GM12878 (cell line): Measurements from ENCODE around the gene ITM2C.
A peak's percentile ranks its signal among the peaks of the same experiment; 100 is the strongest.

Source experiments
- CHD4 ChIP-seq: fragments of 200-600 bp; sonication (generic); IDR thresholded peaks from 2 replicates; pipeline ENCODE4 v1.6.1; 2016; ENCODE audit warnings: mild to moderate bottlenecking
- EP300 ChIP-seq, 2 experiments: fragments of 150-350 bp in 1 of 2; IDR thresholded peaks; 2 replicates each; pipeline ENCODE4 v1.6.1; 2011 to 2012; ENCODE audit warnings: low read depth in 2 of 2, low read length in 2 of 2, borderline replicate concordance in 1 of 2, improper control_type of control experiment in 1 of 2, inconsistent platforms in 1 of 2; ENCODE audit not compliant: control insufficient read depth in 1 of 2
- NFYA ChIP-seq: IDR thresholded peaks from 2 replicates; pipeline ENCODE4 v1.6.1; 2011; ENCODE audit warnings: low read depth, mild to moderate bottlenecking, low read length, improper control_type of control experiment, borderline replicate concordance
- NFYB ChIP-seq: IDR thresholded peaks from 2 replicates; pipeline ENCODE4 v1.6.1; 2011; ENCODE audit warnings: low read depth, mild to moderate bottlenecking, low read length, improper control_type of control experiment, moderate library complexity; ENCODE audit not compliant: insufficient read depth
- POLR2A ChIP-seq: IDR thresholded peaks from 2 replicates; pipeline ENCODE4 v1.6.1; 2011; ENCODE audit warnings: low read depth, mild to moderate bottlenecking, low read length
- SMC3 ChIP-seq: IDR thresholded peaks from 2 replicates; pipeline ENCODE4 v1.6.1; 2011; ENCODE audit warnings: low read length, improper control_type of control experiment, borderline replicate concordance
- TF ChIP-seq, protein P1 (sequence below), 3 experiments: IDR thresholded peaks in 2 of 3; conservative IDR thresholded peaks in 1 of 3; 2 replicates each; pipeline ENCODE4 v1.5.1; 2011; ENCODE audit warnings: low read depth in 3 of 3, low read length in 3 of 3, mild to moderate bottlenecking in 3 of 3, control low read depth in 2 of 3, moderate library complexity in 2 of 3, inconsistent platforms in 1 of 3, mixed read lengths in 1 of 3; ENCODE audit not compliant: control insufficient read depth in 2 of 3, insufficient read depth in 1 of 3; ENCODE audit errors: extremely low read depth in 1 of 3
- TF ChIP-seq, protein P2 (sequence below): IDR thresholded peaks from 2 replicates; pipeline ENCODE4 v1.6.1; 2012; ENCODE audit warnings: low read depth, low read length, improper control_type of control experiment
- TF ChIP-seq, protein P3 (sequence below): IDR thresholded peaks from 2 replicates; pipeline ENCODE4 v1.6.1; 2011; ENCODE audit warnings: borderline replicate concordance, low read depth, mild to moderate bottlenecking, moderate library complexity, low read length; ENCODE audit not compliant: insufficient read depth, poor library complexity, severe bottlenecking
- TF ChIP-seq, protein P4 (sequence below): fragments of 450-650 bp; formaldehyde crosslinking; IDR thresholded peaks from 2 replicates; pipeline ENCODE4 v1.4.0; 2020; ENCODE audit warnings: mild to moderate bottlenecking, moderate library complexity

DNA sequence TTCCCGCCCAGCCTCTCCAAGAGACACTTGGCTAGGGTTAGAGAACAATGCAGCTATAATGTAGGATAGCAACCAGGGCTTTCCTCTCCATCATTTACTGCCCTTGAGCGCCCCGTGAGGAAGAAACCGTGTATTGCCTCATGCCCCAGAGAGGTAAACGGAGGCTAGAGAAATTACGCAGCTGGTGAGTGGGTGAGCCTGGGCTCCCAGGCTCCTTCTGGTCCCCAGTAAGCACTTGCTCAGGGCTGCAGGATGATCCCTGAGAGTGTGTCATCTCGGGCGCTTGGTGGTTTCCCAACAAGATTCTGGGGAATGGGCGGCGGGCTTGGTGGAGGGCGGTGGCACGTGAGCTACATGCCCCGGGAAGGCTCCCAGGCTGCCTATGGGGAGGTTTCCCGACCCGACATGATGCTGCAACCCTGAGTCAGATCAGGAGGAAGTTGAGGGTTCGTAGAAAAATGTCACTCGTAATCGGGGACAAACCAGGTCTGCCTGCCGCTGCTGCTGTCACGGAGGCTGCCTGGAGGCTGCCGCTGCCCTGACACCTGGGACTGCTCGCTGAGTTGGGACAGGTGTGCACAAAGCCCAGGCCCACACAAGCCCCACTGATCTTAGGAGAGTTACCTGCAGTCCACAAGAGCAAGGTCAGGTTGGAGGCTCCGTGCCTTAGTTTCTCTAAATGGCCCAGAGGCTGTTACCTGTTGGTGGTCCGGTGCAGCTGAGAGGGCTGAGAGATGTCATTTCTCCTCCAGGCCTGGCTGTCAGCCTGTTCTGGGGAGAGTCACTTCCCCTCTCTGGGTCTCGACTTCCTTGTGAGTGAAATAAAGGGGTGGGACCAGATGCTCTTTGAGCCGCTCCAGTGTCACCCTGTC, 60.0 kb downstream of the ITM2C start, which contains the start of gene GPR55:
- TF ChIP-seq, protein P1, sequence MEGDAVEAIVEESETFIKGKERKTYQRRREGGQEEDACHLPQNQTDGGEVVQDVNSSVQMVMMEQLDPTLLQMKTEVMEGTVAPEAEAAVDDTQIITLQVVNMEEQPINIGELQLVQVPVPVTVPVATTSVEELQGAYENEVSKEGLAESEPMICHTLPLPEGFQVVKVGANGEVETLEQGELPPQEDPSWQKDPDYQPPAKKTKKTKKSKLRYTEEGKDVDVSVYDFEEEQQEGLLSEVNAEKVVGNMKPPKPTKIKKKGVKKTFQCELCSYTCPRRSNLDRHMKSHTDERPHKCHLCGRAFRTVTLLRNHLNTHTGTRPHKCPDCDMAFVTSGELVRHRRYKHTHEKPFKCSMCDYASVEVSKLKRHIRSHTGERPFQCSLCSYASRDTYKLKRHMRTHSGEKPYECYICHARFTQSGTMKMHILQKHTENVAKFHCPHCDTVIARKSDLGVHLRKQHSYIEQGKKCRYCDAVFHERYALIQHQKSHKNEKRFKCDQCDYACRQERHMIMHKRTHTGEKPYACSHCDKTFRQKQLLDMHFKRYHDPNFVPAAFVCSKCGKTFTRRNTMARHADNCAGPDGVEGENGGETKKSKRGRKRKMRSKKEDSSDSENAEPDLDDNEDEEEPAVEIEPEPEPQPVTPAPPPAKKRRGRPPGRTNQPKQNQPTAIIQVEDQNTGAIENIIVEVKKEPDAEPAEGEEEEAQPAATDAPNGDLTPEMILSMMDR (IDR thresholded peaks at IDR 0.05 in 2 of 3, conservative IDR thresholded peaks at IDR 0.05 in 1 of 3; ENCODE audit: control insufficient read depth in 2 of 3, extremely low read depth in 1 of 3, insufficient read depth in 1 of 3, low read depth in 3 of 3, low read length in 3 of 3): peak; percentile 69 to 78 (median 75)
- TF ChIP-seq NFYA: no peak
- TF ChIP-seq, protein P2, sequence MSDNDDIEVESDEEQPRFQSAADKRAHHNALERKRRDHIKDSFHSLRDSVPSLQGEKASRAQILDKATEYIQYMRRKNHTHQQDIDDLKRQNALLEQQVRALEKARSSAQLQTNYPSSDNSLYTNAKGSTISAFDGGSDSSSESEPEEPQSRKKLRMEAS: no peak
- peak; percentile 78 for TF ChIP-seq POLR2A
- TF ChIP-seq, protein P3, sequence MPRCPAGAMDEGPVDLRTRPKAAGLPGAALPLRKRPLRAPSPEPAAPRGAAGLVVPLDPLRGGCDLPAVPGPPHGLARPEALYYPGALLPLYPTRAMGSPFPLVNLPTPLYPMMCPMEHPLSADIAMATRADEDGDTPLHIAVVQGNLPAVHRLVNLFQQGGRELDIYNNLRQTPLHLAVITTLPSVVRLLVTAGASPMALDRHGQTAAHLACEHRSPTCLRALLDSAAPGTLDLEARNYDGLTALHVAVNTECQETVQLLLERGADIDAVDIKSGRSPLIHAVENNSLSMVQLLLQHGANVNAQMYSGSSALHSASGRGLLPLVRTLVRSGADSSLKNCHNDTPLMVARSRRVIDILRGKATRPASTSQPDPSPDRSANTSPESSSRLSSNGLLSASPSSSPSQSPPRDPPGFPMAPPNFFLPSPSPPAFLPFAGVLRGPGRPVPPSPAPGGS: peak; percentile 62
- TF ChIP-seq CHD4: no peak
- peak; percentile 13; the same call in 1 of the 2 replicates for TF ChIP-seq SMC3
- TF ChIP-seq, protein P4, sequence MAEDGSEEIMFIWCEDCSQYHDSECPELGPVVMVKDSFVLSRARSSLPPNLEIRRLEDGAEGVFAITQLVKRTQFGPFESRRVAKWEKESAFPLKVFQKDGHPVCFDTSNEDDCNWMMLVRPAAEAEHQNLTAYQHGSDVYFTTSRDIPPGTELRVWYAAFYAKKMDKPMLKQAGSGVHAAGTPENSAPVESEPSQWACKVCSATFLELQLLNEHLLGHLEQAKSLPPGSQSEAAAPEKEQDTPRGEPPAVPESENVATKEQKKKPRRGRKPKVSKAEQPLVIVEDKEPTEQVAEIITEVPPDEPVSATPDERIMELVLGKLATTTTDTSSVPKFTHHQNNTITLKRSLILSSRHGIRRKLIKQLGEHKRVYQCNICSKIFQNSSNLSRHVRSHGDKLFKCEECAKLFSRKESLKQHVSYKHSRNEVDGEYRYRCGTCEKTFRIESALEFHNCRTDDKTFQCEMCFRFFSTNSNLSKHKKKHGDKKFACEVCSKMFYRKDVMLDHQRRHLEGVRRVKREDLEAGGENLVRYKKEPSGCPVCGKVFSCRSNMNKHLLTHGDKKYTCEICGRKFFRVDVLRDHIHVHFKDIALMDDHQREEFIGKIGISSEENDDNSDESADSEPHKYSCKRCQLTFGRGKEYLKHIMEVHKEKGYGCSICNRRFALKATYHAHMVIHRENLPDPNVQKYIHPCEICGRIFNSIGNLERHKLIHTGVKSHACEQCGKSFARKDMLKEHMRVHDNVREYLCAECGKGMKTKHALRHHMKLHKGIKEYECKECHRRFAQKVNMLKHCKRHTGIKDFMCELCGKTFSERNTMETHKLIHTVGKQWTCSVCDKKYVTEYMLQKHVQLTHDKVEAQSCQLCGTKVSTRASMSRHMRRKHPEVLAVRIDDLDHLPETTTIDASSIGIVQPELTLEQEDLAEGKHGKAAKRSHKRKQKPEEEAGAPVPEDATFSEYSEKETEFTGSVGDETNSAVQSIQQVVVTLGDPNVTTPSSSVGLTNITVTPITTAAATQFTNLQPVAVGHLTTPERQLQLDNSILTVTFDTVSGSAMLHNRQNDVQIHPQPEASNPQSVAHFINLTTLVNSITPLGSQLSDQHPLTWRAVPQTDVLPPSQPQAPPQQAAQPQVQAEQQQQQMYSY (CRISPR knock-in tag): no peak
- peak in 1 of 2 experiments; percentile 44; a peak in 2 of 4 replicates for TF ChIP-seq EP300 (IDR thresholded peaks at IDR 0.05; ENCODE audit: borderline replicate concordance in 1 of 2, control insufficient read depth in 1 of 2, low read depth in 2 of 2, low read length in 2 of 2)
- TF ChIP-seq NFYB: no peak
